Erythroblast (primary cell): ENCODE measurements around the gene ACTR3.

Experiments
- GATA1 ChIP-seq: IDR thresholded peaks from 2 replicates; pipeline ENCODE4 v1.6.1; 2011; ENCODE audit warnings: low read depth, mild to moderate bottlenecking, control low read depth, low read length, moderate library complexity
- POLR2A ChIP-seq: IDR thresholded peaks from 2 replicates; pipeline ENCODE4 v1.6.1; 2011; ENCODE audit warnings: mild to moderate bottlenecking, low read length

DNA sequence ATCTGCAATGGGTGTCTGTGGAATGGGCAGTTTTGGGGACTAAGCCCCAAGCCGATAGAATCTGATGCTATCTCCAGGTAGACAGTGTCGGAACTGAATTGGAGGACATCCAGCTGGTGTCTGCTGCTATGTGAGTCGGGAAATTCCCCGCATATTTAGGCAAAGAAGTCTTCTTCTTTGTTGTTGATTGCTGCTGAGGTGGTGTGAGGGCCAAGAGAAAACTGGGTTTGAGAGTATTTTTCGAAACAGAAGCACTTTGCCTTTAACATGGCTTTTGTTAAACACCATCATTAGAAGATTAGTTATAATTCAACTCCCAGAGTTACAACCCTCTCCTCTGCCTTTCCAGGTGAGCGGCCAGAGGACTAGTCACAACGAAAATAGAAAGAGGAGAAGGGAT, 49.4 kb upstream of the ACTR3 start:
- TF ChIP-seq POLR2A (no peak), GATA1 (no peak)
